Coronary artery (tissue), 2 donors: ENCODE results near the gene C16orf96.

Source experiments
- DNase-seq: peaks from one replicate; pipeline ENCODE4 v3.0.0-alpha.2; 2017; ENCODE audit warnings: low spot score
- H3K27ac ChIP-seq, 2 donors: fragments of 200-600 bp; sonication (generic); one replicate each; pipeline ENCODE4 v1.5.1; 2016 to 2019
- H3K4me3 ChIP-seq: fragments of 200-600 bp; sonication (generic); 2 replicates; pipeline ENCODE4 v1.5.1; 2016; ENCODE audit warnings: mild to moderate bottlenecking, moderate library complexity
- CTCF ChIP-seq: fragments of 200-600 bp; sonication (generic); IDR thresholded peaks from one replicate; pipeline ENCODE4 v1.5.1; 2019; ENCODE audit warnings: antibody characterized with exemption

The C16orf96 gene

GRCh38 chr16:4628283-4628682, 72.1 kb downstream of the C16orf96 start:
- DNase-seq, result no peak
- H3K27ac ChIP-seq, result no peak overlapping the region
- TF ChIP-seq CTCF, result no peak
- no peak overlapping the region for H3K4me3 ChIP-seq

GRCh38 chr16:4631444-4631843, 75.3 kb downstream of the C16orf96 start:
- no peak overlapping the region for H3K4me3 ChIP-seq
- H3K27ac ChIP-seq, result no peak overlapping the region
- no peak for DNase-seq
- no peak for TF ChIP-seq CTCF

DNA sequence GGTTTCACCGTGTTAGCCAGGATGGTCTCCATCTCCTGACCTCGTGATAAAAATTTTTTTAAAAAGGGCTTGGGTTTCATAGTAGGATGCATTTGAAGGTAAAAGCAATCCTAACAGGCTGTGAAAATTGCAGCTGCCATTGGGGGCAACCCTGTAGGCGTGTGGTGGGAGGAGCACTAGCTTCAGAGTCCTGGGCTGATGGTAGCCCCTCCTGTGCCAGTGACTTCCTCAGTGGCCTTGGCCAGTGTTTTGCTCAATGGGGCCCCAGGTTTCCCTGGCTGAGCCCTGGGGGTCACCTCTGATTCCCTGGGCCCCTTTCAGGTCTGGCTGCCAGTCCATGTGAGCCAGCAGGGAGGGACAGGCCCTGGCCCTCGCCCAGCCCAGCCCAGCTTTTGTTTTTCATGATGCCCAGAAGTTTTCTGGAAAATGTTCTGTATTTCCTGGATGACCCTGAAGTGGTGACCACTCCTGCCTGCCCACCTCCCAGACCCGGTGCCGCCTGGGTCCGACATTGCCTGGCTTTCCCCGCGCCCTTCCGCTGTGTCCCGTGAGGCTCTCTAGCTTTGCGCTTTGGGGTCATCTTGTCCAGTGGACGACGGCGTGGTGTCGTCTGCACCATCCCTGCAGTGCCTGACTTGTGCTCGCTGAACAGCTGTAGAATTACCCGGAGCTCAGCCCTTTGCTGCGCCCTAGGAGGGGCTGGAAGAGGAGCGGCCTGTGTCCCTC, 77.9 kb downstream of the C16orf96 start:
- no peak for DNase-seq
- no peak overlapping the region for H3K27ac ChIP-seq
- no peak for TF ChIP-seq CTCF
- no peak overlapping the region for H3K4me3 ChIP-seq

- no peak for DNase-seq
- Histone ChIP-seq H3K4me3 (no peak overlapping the region), H3K27ac (no peak overlapping the region)
- no peak for TF ChIP-seq CTCF
Measured at GRCh38 chr16:4634768-4635167, 78.6 kb downstream of the C16orf96 start.

DNA sequence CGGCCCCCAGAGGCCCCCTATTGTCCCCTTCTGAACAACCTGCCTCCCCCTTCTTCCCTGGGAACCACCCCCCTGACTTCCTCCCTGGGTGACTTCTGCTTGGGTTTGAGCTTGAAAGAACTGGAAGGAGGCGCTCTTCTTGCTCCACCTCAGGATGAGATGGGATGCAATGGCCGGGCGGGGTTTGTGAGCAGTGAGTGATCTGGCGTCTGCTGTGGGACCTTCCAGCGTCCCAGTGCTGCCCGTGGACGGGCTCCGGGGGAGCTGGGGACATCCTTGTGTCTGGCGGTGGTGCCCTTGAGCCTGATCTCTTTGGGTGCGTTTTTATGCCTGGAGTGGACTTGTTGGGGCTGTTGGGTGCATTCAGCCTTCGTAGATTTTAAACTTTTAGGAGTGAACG, 80.1 kb downstream of the C16orf96 start:
- DNase-seq, result no peak
- no peak overlapping the region for H3K4me3 ChIP-seq
- no peak overlapping the region for H3K27ac ChIP-seq
- no peak for TF ChIP-seq CTCF

GRCh38 chr16:4637501-4638166, 81.5 kb downstream of the C16orf96 start:
- Histone ChIP-seq H3K4me3 (no peak overlapping the region), H3K27ac (no peak overlapping the region)
- TF ChIP-seq CTCF, result no peak
- no peak for DNase-seq
